K562 (cell line): ENCODE measurements around the gene PLD3. TPM values are rescaled to one million over a fixed set of nuclear protein-coding genes. Genes with fewer than 3 reads are reported as not detected.

Experiments
- ETV5 ChIP-seq: sonication (generic); formaldehyde crosslinking; IDR thresholded peaks from 2 replicates; pipeline ENCODE4 v1.4.0; 2020; ENCODE audit warnings: low read depth, mild to moderate bottlenecking, missing genetic modification reagents
- HMGXB4 ChIP-seq: sonication (generic); formaldehyde crosslinking; IDR thresholded peaks from 2 replicates; pipeline ENCODE4 v1.8.1; 2023; ENCODE audit warnings: mild to moderate bottlenecking, missing genetic modification reagents
- RBM14 ChIP-seq: fragments of 200-400 bp; formaldehyde crosslinking; IDR thresholded peaks from 2 replicates; pipeline ENCODE4 v1.6.1; 2018; ENCODE audit warnings: low read depth, mild to moderate bottlenecking, low read length, moderate library complexity, borderline replicate concordance; ENCODE audit not compliant: insufficient read depth
- XRCC3 ChIP-seq: fragments of 450-650 bp; IDR thresholded peaks from 2 replicates; pipeline ENCODE4 v1.6.1; 2017; ENCODE audit warnings: mild to moderate bottlenecking, moderate library complexity
- ZNF609 ChIP-seq: sonication (generic); formaldehyde crosslinking; IDR thresholded peaks from 2 replicates; pipeline ENCODE4 v1.8.1; 2023; ENCODE audit warnings: missing genetic modification reagents, mild to moderate bottlenecking, borderline replicate concordance
- polyA plus RNA-seq, 8 experiments: library from polyadenylated mRNA; depleted of rRNA in 4 of 8; stranded (reverse) in 5 of 8; unstranded in 3 of 8; fragments of >200 nt; fragmentation: Nextera tagmentation in 2 of 8; fragmentation: Illumina TruSeq in 1 of 8; extraction: Ambion mirVana in 2 of 8; extraction: Trizol in 1 of 8; gene quantifications; 2 replicates each; pipeline versions ENCODE4 v1.2.1 to v1.2.3, GENCODE V29; 2011 to 2014; ENCODE audit warnings: inconsistent platforms in 1 of 8, missing spikeins in 1 of 8
- total RNA-seq, 7 experiments: library from RNA; depleted of rRNA in 6 of 7; stranded (reverse); fragments of >200 nt in 6 of 7; fragmentation: Illumina TruSeq in 2 of 7; extraction: Trizol in 2 of 7; gene quantifications; 2 replicates each; pipeline versions ENCODE4 v1.2.1 to v1.2.3, GENCODE V29; 2011 to 2021; ENCODE audit warnings: low replicate concordance in 1 of 7
- TF ChIP-seq, protein P1 (sequence below), 2 experiments: fragments of 450-650 bp; IDR thresholded peaks; 2 replicates each; pipeline ENCODE4 v1.6.1; 2018; ENCODE audit warnings: mild to moderate bottlenecking in 2 of 2, low read depth in 1 of 2; ENCODE audit not compliant: partially characterized antibody in 2 of 2

PLD3 gene
- total and polyA plus RNA-seq, 9 of the 15 experiments (the other 6 are each of a cell fraction or from before 2014, with no cell fraction given): 2.3 to 128 (median 72.7) TPM

DNA sequence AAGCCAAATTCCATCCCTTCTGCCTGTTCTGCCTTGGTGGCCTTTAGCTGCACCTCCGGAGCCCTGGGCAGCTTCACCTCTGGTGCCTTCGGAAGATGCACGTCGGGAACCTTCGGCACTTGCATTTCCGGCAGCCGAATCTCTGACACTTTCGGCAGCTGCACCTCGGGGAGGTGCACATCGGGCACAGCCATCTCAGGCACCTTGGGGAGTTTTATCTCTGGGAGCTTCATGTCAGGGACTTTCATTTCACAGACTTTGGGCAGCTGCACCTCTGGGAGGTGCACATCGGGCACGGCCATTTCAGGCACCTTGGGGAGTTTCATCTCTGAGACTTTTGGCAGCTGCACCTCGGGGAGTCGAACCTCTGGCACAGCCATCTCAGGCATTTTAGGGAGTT is 47.5 kb downstream of the PLD3 start (continued):
- TF ChIP-seq ZNF609 (no peak), HMGXB4 (CRISPR knock-in tag) (no peak), RBM14 (no peak), XRCC3 (no peak), ETV5 (CRISPR knock-in tag) (no peak)
- TF ChIP-seq, protein P1, sequence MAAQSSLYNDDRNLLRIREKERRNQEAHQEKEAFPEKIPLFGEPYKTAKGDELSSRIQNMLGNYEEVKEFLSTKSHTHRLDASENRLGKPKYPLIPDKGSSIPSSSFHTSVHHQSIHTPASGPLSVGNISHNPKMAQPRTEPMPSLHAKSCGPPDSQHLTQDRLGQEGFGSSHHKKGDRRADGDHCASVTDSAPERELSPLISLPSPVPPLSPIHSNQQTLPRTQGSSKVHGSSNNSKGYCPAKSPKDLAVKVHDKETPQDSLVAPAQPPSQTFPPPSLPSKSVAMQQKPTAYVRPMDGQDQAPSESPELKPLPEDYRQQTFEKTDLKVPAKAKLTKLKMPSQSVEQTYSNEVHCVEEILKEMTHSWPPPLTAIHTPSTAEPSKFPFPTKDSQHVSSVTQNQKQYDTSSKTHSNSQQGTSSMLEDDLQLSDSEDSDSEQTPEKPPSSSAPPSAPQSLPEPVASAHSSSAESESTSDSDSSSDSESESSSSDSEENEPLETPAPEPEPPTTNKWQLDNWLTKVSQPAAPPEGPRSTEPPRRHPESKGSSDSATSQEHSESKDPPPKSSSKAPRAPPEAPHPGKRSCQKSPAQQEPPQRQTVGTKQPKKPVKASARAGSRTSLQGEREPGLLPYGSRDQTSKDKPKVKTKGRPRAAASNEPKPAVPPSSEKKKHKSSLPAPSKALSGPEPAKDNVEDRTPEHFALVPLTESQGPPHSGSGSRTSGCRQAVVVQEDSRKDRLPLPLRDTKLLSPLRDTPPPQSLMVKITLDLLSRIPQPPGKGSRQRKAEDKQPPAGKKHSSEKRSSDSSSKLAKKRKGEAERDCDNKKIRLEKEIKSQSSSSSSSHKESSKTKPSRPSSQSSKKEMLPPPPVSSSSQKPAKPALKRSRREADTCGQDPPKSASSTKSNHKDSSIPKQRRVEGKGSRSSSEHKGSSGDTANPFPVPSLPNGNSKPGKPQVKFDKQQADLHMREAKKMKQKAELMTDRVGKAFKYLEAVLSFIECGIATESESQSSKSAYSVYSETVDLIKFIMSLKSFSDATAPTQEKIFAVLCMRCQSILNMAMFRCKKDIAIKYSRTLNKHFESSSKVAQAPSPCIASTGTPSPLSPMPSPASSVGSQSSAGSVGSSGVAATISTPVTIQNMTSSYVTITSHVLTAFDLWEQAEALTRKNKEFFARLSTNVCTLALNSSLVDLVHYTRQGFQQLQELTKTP (IDR thresholded peaks at IDR 0.05; ENCODE audit: low read depth in 1 of 2, partially characterized antibody in 2 of 2): no peak
